ENCODE data around the gene NEU3.

The NEU3 gene

DNA sequence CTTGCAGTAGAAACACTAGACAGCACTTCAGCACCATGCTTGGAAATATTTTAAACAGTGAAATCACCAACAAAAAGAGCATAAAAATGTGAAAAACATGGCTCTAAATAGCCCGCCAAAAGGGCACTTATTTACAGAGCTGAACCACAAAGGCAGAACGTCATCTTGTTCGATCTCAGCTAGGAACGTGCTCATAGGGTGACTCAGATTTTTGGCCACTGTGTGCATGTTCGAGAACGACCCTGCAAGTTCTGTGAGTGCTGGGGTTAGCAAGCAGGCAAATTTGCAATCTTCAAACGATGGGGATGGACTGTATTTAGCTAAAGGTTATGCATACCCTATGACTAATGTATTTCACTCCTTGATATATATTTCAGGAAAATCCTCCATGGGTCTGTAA, 77.3 kb downstream of the NEU3 start:
- Histone ChIP-seq H3K27me3 (ENCODE audit: low read depth, low read length) (no peaks in the 10 kb centered on the region), H3K9me3 (ENCODE audit: control insufficient read depth in 1 of 2, low read length in 2 of 2) (no peaks in the 10 kb centered on the region), H3K4me3 (ENCODE audit: low read depth in 1 of 2, low read length in 2 of 2) (no peak overlapping the region), H3K36me3 (ENCODE audit: control insufficient read depth in 1 of 2, insufficient read depth in 2 of 2, low read length in 2 of 2) (no peaks in the 10 kb centered on the region), H3K27ac (ENCODE audit: low read length) (no peak overlapping the region), H3K4me1 (ENCODE audit: control insufficient read depth in 1 of 2, insufficient read depth in 2 of 2, low read length in 2 of 2) (no peaks in the 10 kb centered on the region)
